ENCODE data around the gene CSRNP2. TPM values are rescaled to one million over a fixed set of nuclear protein-coding genes. Genes with fewer than 3 reads are reported as not detected.

The CSRNP2 gene
- total RNA-seq, 1 donor from 2014 or later, result 112 TPM

GRCh38 chr12:51071663-51072062 is 11.7 kb downstream of the CSRNP2 start:
- no peak overlapping the region for H3K4me3 Mint-ChIP-seq (ENCODE audit: unreplicated experiment)
- H3K27me3 Mint-ChIP-seq (ENCODE audit: unreplicated experiment), result peaks cover 5% of the 10 kb centered on the region
- peaks cover 31% of the 10 kb centered on the region for H3K36me3 Mint-ChIP-seq (ENCODE audit: low read depth, unreplicated experiment)
- peak overlapping the region; percentile 88 for H3K27ac Mint-ChIP-seq (ENCODE audit: unreplicated experiment)
- DNase-seq (ENCODE audit: low spot score), result peak; percentile 15
- H3K4me1 Mint-ChIP-seq (ENCODE audit: unreplicated experiment), result peaks cover 18% of the 10 kb centered on the region
- no peak for TF ChIP-seq CTCF (IDR thresholded peaks at IDR 0.05; ENCODE audit: unreplicated experiment)
- H3K9me3 Mint-ChIP-seq (ENCODE audit: unreplicated experiment), result no peaks in the 10 kb centered on the region

GRCh38 chr12:51070004-51070403 is 13.4 kb downstream of the CSRNP2 start:
- H3K9me3 Mint-ChIP-seq (ENCODE audit: unreplicated experiment), result no peaks in the 10 kb centered on the region
- H3K36me3 Mint-ChIP-seq (ENCODE audit: low read depth, unreplicated experiment), result peaks cover 32% of the 10 kb centered on the region
- no peak for DNase-seq (ENCODE audit: low spot score)
- H3K4me3 Mint-ChIP-seq (ENCODE audit: unreplicated experiment), result peak overlapping the region; percentile 6
- peaks cover 2% of the 10 kb centered on the region for H3K27me3 Mint-ChIP-seq (ENCODE audit: unreplicated experiment)
- peak overlapping the region; percentile 75 for H3K27ac Mint-ChIP-seq (ENCODE audit: unreplicated experiment)
- peaks cover 7% of the 10 kb centered on the region for H3K4me1 Mint-ChIP-seq (ENCODE audit: unreplicated experiment)
- TF ChIP-seq CTCF (IDR thresholded peaks at IDR 0.05; ENCODE audit: unreplicated experiment), result no peak

- no peak for DNase-seq (ENCODE audit: low spot score)
These were observed 15.6 kb downstream of the CSRNP2 start for GRCh38 chr12:51067771-51068170.

GRCh38 chr12:51067229-51067628 is 16.2 kb downstream of the CSRNP2 start:
- H3K27ac Mint-ChIP-seq (ENCODE audit: unreplicated experiment), result peak overlapping the region; percentile 57
- peaks cover 42% of the 10 kb centered on the region for H3K36me3 Mint-ChIP-seq (ENCODE audit: low read depth, unreplicated experiment)
- TF ChIP-seq CTCF (IDR thresholded peaks at IDR 0.05; ENCODE audit: unreplicated experiment), result no peak

More at GRCh38 chr12:51067771-51068170, 15.6 kb downstream of the CSRNP2 start:
- TF ChIP-seq CTCF (IDR thresholded peaks at IDR 0.05; ENCODE audit: unreplicated experiment), result no peak
- H3K36me3 Mint-ChIP-seq (ENCODE audit: low read depth, unreplicated experiment), result peaks cover 37% of the 10 kb centered on the region
- peak overlapping the region; percentile 84 for H3K4me3 Mint-ChIP-seq (ENCODE audit: unreplicated experiment)
- H3K4me1 Mint-ChIP-seq (ENCODE audit: unreplicated experiment), result peaks cover 7% of the 10 kb centered on the region
- H3K27ac Mint-ChIP-seq (ENCODE audit: unreplicated experiment), result no peak overlapping the region
- peaks cover 2% of the 10 kb centered on the region for H3K27me3 Mint-ChIP-seq (ENCODE audit: unreplicated experiment)
- no peaks in the 10 kb centered on the region for H3K9me3 Mint-ChIP-seq (ENCODE audit: unreplicated experiment)

GRCh38 chr12:51065530-51065929 is 17.9 kb downstream of the CSRNP2 start:
- H3K9me3 Mint-ChIP-seq (ENCODE audit: unreplicated experiment), result no peaks in the 10 kb centered on the region
- DNase-seq (ENCODE audit: low spot score), result no peak
- peaks cover 33% of the 10 kb centered on the region for H3K36me3 Mint-ChIP-seq (ENCODE audit: low read depth, unreplicated experiment)
- TF ChIP-seq CTCF (IDR thresholded peaks at IDR 0.05; ENCODE audit: unreplicated experiment), result no peak
- H3K27ac Mint-ChIP-seq (ENCODE audit: unreplicated experiment), result no peak overlapping the region
- no peaks in the 10 kb centered on the region for H3K4me1 Mint-ChIP-seq (ENCODE audit: unreplicated experiment)
- peaks cover 2% of the 10 kb centered on the region for H3K27me3 Mint-ChIP-seq (ENCODE audit: unreplicated experiment)
- H3K4me3 Mint-ChIP-seq (ENCODE audit: unreplicated experiment), result no peak overlapping the region

More at GRCh38 chr12:51067229-51067628, 16.2 kb downstream of the CSRNP2 start:
- Mint-ChIP-seq H3K4me3 (ENCODE audit: unreplicated experiment) (peak overlapping the region; percentile 84), H3K9me3 (ENCODE audit: unreplicated experiment) (no peaks in the 10 kb centered on the region), H3K27me3 (ENCODE audit: unreplicated experiment) (peaks cover 2% of the 10 kb centered on the region), H3K4me1 (ENCODE audit: unreplicated experiment) (peaks cover 7% of the 10 kb centered on the region)
- DNase-seq (ENCODE audit: low spot score), result no peak
